Left forelimb (tissue), 1 donor: ENCODE results near the gene CRBN.

Source experiments
- DNase-seq: peaks from one replicate; pipeline ENCODE4 v3.0.0-alpha.2; 2018; ENCODE audit warnings: low spot score

The CRBN gene

GRCh38 chr3:3170998-3171397 is 8.5 kb downstream of the CRBN start:
- DNase-seq: no peak

DNA sequence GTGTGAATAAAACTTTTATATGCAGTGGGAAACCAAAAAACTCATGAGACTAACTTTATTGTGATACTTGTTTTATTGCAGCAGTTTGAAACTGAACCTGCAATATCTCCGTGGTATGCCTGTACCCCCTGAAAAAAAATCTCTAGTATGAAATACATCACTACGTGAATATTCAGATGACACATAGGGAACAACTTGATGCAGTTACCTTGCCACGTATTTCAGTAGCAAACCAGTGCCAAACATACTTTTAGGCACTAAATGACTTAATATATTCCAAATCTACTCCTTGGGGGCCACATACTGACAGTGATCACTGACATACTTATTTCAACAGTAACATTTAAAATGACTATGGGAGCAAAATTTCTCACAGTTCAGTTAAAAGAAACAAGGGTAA is 13.8 kb downstream of the CRBN start:
- DNase-seq: no peak

GRCh38 chr3:3165241-3165640 is 14.2 kb downstream of the CRBN start:
- DNase-seq: no peak

DNA sequence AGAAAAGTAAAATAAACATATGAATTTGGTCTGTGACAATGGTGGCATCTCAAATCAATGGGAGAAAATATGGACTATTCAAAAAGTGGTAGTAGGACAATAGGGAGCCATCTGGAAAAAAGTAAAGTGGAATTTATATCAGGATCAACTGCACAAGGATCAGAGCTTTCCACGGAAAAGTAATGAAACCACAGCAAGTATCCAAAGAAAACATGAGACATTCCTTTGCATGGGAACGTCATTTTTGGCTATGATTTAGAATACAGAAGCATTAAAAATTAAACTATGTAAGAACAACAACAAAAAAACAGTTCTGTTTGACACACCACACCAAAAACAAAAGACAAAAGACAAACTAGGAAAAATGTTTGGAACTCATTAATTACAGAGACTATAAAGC is 18.7 kb downstream of the CRBN start:
- no peak for DNase-seq

- DNase-seq: no peak
Measured at GRCh38 chr3:3157484-3157883, 22.0 kb downstream of the CRBN start.

GRCh38 chr3:3154879-3155610 is 24.4 kb downstream of the CRBN start:
- DNase-seq: no peak

DNA sequence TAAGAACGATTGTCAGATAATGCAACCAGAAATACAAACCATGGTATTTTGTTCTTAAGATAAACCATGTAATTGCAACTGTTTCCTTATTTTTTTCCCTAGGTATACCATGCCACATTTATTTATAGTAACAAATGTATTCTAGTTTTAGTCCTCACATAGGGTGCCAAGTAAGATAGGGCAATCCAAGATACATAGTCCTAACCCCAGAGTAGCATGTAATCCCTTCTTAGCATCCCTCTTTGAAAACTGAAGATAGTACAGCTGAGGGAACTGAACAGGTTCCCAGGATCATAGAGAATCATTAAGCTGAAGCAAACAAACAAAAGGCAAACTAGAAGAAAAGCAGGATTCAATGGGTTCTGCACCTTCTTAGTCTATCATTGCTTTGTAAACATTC is 28.0 kb downstream of the CRBN start:
- no peak for DNase-seq

- DNase-seq: no peak
Measured at GRCh38 chr3:3149560-3149959, 29.9 kb downstream of the CRBN start.

DNA sequence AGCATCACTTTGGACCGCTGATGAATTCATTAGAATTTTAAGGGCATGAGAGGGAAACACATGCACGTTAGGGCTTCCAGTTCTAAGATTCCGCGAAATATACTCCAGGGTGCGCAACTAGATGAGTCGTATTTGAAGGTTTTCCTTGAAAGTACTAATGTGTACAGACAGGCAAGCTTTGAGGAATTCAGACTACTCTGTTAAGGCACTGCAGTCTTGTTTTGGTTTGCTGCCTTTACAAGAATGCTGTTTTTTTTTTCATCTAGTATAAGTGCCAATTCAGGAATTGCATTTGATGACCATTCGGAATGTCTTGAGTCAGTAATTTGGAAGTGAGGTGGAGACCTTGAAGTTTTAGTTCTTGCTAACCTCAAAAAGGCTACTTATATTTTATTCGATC is 33.7 kb downstream of the CRBN start:
- DNase-seq: no peak

GRCh38 chr3:3141939-3142338 is 37.6 kb downstream of the CRBN start:
- DNase-seq: no peak

- DNase-seq: no peak
Measured at GRCh38 chr3:3137526-3137925, 42.0 kb downstream of the CRBN start.

- DNase-seq: no peak
Measured at GRCh38 chr3:3134750-3135448, 44.6 kb downstream of the CRBN start.

DNA sequence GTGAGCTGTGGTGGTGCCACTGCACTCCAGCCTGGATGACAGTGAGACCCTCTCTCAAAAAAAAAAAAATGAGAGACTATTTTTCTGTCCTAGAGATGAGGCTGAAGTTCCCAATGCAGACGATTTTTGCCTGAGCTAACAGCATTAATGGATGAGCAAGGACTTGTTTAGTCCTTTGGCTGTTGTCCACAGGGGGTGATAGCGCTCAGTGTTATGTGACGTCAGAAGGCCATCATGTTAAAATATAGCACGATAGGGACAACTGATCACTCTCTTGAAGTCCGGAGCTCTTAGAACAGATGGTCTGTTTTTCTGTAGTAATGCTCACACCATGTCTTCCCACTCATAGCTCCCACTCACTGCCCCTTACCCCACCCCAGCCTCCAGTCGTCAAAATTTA is 46.0 kb downstream of the CRBN start:
- DNase-seq: no peak

GRCh38 chr3:3129579-3129978 is 49.9 kb downstream of the CRBN start:
- no peak for DNase-seq

DNA sequence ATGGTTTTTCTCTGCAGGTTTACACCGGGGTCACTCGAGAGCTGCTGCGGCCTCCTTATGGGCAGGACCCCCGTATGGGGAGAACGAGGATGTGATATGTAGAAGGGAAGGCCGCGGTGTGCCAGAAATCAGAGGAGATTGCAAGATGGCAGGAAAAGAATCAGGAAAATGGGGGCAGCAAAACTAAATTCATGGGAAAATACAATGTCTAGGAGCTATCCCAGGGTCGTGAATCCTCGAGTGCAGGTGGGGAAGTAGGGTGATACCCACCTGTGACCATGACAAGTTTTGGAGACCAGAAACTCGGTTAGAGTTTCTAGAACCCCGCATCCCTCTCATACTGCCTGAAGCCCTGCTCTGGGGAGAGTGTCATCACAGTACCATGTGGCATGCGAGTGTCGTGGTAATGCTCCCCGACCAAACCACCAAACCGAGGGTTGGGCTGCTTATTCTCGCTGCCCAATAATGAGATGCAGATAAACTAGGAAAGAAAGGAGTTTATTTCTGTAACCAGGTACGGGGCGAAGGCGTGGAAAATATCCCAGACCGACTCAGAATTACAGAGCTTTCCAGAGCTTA is 52.0 kb downstream of the CRBN start:
- DNase-seq: no peak

GRCh38 chr3:3126477-3127431 is 52.7 kb downstream of the CRBN start, which contains the start of gene TRNT1:
Gene TRNT1 (plus strand): TSS chr3:3126940. CDS start chr3:3129041, 2,101 bp downstream.
- peak; percentile 97 for DNase-seq

DNA sequence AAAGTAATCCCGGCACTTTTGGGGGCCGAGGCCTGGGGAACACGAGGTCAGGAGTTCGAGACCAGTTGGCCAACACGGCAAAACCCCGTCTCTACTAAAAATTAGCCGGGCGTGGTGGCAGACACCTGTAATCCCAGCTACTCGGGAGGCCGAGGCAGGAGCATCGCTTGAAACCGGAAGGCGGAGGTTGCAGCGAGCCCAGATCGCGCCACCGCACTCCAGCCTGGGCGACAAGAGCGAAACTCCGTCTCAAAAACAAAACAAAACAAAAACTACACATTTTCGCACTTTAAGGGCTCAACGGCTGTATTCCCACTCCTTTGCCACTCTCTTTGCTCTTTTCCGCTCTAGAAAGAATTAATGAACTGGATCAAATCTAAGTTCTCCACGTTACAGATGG is 53.5 kb downstream of the CRBN start:
- DNase-seq: no peak

GRCh38 chr3:3119393-3119851 is 60.1 kb downstream of the CRBN start:
- DNase-seq: no peak

GRCh38 chr3:3117651-3118050 is 61.8 kb downstream of the CRBN start:
- no peak for DNase-seq

DNA sequence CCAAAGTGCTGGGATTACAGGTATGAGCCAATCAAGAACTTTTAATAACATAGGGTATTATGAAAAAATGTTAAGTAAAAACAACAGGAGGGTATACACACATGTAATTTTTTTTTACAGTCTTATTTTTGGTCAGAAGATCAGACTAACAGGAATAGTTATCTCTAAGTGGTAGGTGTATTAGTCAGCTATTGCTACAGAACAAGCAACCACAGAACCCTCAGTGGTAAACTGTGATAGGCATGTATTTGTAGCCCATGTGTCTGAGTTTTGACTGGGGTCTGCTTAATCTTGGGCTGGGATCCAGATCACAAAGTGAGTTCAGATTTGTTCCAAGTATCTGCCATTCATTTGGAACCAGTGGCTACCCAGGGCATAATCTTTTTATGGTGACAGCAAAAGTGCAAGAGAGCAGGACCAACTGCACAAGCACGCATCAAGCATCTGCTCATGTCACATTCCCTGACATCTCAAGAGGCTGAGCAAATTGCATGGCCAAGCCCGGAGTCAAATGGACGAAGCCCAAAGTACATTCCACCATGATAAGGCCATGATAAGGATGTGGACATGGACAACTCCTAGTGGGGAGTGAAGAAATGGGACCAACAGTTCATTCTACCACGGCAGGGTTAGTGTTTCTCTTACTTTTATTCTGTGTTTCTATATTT is 66.3 kb downstream of the CRBN start:
- DNase-seq: no peak

DNA sequence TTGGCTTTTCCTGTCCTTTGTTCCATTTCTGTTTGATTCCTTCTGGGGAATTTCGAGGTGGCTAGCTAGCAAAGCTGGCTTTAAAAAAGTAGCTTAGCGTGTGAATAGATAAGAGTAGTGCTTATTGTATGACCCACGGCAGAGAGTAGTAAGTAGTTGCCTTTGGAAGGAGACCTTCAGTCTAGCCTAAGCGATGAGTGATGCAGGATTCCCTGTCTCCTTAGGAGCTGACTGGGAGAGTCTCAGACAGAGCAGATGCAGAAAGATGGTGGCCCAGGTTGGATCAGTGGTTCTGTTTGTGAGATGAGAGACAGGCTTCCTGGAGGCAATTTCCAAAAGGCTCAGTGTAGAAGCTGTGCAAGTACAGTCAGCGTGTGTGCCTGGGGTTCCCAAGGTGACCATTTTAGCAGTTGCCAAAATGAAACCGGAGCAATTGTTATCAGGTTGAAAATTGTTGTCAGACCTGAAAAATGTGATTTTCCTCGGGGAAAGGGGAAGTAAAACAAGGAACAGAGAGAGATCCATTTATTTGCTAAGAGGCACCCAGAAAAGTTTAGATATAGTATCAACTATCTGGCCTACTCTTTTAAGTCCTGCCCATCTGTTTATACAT is 68.6 kb downstream of the CRBN start:
- DNase-seq: no peak
